HG03469 (cell line): ENCODE measurements around the gene DCP2.

Source experiments
- ATAC-seq: cut with Tn5 transposase; IDR thresholded peaks from one replicate; pipeline ENCODE4 v1.9.1; 2021; ENCODE audit warnings: mild to moderate bottlenecking, moderate library complexity, moderate number of reproducible peaks; ENCODE audit not compliant: unreplicated experiment

DCP2 gene

DNA sequence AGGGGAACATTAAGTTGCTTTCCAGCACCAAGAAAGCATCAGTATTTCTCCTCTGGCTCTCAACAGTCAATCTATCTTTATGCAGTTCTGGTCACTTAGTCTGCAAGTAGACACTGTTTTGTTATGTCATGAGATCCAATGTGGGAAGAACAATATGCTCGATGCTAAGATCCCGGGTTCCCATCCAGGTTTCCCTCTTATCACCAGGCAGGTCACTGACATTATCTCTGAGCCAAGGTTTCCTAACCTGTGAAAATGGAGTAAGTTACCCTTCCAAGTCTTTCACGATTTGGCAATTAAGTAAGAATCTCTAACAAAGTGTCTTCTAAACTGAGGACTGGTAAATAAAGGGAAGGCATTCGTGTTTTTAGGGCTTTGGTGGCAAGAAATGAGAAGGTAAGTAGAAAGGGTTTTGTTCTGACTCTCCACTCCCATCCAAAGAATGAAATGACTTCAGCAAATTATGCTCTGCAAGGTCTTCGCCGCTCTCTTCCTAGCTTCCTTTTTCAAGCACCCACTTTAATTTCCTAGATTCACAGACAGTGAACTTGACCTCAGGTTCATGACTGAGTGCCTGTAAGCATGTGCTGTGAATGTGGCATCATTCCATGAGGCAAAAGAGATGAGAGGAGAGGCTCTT, 86.4 kb downstream of the DCP2 start:
- ATAC-seq: no peak

DNA sequence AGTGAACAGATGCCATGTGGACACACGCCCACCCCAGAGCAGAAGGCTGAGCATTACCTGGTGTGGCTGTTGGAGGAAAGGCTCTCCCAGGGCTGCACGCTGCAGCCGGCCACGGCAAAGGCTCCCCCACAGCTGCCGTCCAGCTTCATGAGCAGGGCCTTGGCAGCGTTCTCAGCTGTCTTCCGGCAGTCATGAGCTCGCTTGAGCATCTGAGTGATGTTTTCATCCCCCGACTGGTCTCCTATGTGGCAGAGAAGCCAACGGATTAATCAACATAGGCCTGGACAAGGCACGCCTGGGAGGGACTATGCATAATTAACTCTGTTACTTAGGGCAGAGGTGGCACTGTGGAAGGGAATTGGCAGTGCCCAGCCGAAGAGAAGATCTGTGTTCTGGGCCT, 87.3 kb downstream of the DCP2 start:
- ATAC-seq: no peak

- no peak for ATAC-seq
Measured at GRCh38 chr5:113064806-113065205, 88.2 kb downstream of the DCP2 start.

DNA sequence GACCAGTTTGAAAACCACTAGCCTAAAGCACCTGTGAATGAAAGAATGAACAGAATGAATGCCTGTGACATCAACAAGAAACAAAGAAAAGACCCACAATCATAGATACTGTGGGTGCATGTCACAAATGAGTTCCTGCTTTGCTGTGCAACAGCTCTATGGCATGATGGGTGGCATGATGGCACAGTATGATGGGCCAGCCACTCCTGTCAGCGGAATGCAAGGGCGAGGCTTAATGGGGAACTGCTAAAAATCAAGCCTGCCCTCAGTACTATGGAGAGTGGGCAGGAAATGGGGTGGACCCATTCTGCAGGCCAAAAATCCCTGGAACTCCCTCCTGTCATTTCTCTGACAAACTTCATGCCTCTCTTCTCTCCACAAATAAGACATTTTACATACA, 89.0 kb downstream of the DCP2 start:
- no peak for ATAC-seq

- ATAC-seq: no peak
Measured at GRCh38 chr5:113067635-113068344, 91.2 kb downstream of the DCP2 start.

DNA sequence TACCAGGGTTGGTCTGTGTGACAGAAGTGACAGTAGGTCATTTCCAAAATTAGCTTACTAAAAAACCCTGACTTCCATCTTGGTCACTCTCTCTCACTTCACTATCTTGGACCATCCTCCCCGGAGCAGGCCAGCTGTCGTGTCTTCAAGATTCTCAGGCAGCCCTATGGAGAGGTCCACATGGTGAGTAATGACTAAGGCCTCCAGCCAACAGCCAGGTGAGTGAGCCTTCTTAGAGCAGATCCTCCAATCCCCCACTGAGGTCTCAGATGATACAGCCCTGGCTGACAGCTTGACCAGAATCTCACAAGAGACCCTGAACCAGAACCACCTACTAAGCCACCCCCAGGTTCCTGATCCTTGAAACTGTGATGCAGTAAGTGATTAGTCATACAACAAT, 92.0 kb downstream of the DCP2 start:
- no peak for ATAC-seq
